Body of pancreas (tissue), 4 donors: Measurements from ENCODE around the gene RIOK1. TPM values are rescaled to one million over a fixed set of nuclear protein-coding genes. Genes with fewer than 3 reads are reported as not detected.

Experiments used
- ATAC-seq: fragments of 150-250 bp; one replicate; pipeline ENCODE4 v1.9.1; 2016
- DNase-seq, 4 donors: peaks; one replicate each; pipeline ENCODE4 v3.0.0-alpha.2; 2019
- H3K27ac ChIP-seq, 4 donors: fragments of 200-600 bp; sonication (generic); 1 replicate in 3 of 4; 2 replicates in 1 of 4; pipeline versions ENCODE4 v1.5.1 to v1.6.1; 2016 to 2019; ENCODE audit warnings: mild to moderate bottlenecking in 1 of 4, mixed read lengths in 1 of 4, moderate library complexity in 1 of 4
- H3K27me3 ChIP-seq, 2 donors: fragments of 200-600 bp; sonication (generic); one replicate each; pipeline ENCODE4 v1.6.0; 2016; ENCODE audit warnings: mild to moderate bottlenecking in 1 of 2
- H3K36me3 ChIP-seq, 2 donors: fragments of 200-600 bp; sonication (generic); replicated peaks in 1 of 2; 2 replicates each; pipeline ENCODE4 v1.5.1; 2016; ENCODE audit warnings: low read depth in 2 of 2; ENCODE audit not compliant: insufficient read depth in 1 of 2
- H3K4me1 ChIP-seq: fragments of 200-600 bp; sonication (generic); one replicate; pipeline ENCODE4 v1.6.0; 2016
- H3K4me3 ChIP-seq, 2 donors: fragments of 200-600 bp; sonication (generic); 1 replicate in 1 of 2; 2 replicates in 1 of 2; pipeline ENCODE4 v1.5.1; 2016 to 2019
- H3K9me3 ChIP-seq, 3 donors: fragments of 200-600 bp; sonication (generic); 1 replicate in 2 of 3; 2 replicates in 1 of 3; pipeline ENCODE4 v1.5.1; 2016
- POLR2A ChIP-seq, 3 donors: fragments of 450-650 bp; IDR thresholded peaks; one replicate each; pipeline ENCODE4 v1.6.1; 2016; ENCODE audit warnings: antibody characterized with exemption in 3 of 3, mild to moderate bottlenecking in 2 of 3
- WGBS, 2 donors: methylation state at CpG; one replicate each; pipeline ENCODE4 v1.1.5; 2017; 5-methylcytosine and 5-hydroxymethylcytosine counted together
- intact Hi-C: fragments of 100-400 bp; cut with DNase I; formaldehyde crosslinking; loops from one replicate; pipeline ENCODE4 v1.15.1; 2023
- total RNA-seq, 2 donors: library from RNA; depleted of rRNA; stranded (reverse); fragments of >200 nt; gene quantifications; one replicate each; pipeline ENCODE4 v1.1.0, GENCODE V29; 2016
- TF ChIP-seq, protein P1 (sequence below), 7 experiments: fragments of 450-650 bp in 4 of 7; fragments of 200-600 bp in 3 of 7; sonication (generic) in 3 of 7; IDR thresholded peaks; one replicate each; pipeline ENCODE4 v1.5.1; 2016 to 2019; ENCODE audit warnings: antibody characterized with exemption in 7 of 7

The RIOK1 gene
- total RNA-seq, 2 donors from 2014 or later: 7.9 to 19.2 TPM

DNA sequence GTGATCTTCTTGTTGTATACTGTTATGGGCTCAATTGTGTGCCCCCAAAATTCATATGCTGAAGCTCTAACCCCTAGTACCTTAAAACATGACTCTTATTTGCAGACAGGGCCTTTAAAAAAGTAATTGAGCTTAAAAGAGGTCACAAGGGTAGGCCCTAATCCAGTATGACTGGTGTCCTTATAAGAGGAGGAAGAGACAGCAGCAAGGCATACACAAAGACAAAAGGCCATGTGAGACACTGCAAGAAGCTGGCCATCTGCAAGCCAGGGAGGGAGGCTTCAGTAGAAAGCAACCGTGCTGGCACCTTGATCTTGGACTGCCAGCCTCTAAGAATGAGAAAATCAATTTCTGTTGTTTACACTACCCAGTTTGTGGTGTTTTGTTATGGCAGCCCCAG lies 8.5 kb upstream of the RIOK1 start:
- H3K27me3 ChIP-seq: no peaks in the 10 kb centered on the region
- no peak for DNase-seq
- H3K4me1 ChIP-seq: no peaks in the 10 kb centered on the region
- TF ChIP-seq POLR2A (IDR thresholded peaks at IDR 0.05): no peak
- TF ChIP-seq, protein P1, sequence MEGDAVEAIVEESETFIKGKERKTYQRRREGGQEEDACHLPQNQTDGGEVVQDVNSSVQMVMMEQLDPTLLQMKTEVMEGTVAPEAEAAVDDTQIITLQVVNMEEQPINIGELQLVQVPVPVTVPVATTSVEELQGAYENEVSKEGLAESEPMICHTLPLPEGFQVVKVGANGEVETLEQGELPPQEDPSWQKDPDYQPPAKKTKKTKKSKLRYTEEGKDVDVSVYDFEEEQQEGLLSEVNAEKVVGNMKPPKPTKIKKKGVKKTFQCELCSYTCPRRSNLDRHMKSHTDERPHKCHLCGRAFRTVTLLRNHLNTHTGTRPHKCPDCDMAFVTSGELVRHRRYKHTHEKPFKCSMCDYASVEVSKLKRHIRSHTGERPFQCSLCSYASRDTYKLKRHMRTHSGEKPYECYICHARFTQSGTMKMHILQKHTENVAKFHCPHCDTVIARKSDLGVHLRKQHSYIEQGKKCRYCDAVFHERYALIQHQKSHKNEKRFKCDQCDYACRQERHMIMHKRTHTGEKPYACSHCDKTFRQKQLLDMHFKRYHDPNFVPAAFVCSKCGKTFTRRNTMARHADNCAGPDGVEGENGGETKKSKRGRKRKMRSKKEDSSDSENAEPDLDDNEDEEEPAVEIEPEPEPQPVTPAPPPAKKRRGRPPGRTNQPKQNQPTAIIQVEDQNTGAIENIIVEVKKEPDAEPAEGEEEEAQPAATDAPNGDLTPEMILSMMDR (IDR thresholded peaks at IDR 0.05): no peak
- H3K27ac ChIP-seq: no peak overlapping the region
- intact Hi-C loops: no loop called here
- no peaks in the 10 kb centered on the region for H3K9me3 ChIP-seq
- no peaks in the 10 kb centered on the region for H3K36me3 ChIP-seq
- whole genome bisulfite sequencing, 2 donors: 17 to 53% methylated on average over 1 of the region's 1 CpG
- no peak overlapping the region for H3K4me3 ChIP-seq
- ATAC-seq: no peak

DNA sequence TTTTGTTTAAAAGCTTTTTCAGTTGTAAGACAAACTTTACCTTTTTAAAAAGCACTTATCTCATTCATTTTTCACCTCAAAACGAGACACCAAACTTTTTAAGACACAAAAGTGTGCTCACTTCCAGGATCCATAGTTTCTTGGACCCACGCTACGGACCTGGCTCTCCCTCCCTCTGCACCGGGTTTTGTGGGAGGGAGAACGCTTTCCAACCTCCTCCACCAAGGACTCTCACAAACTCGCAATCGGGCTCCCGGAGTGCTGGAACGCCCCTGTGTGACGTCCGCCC lies 502 bp upstream of the RIOK1 start:
- peak overlapping the region; percentile 71 to 73 for H3K4me3 ChIP-seq
- H3K27ac ChIP-seq: peak overlapping the region; percentile 76 to 96 (median 88)
- H3K4me1 ChIP-seq: peaks cover 25% of the 10 kb centered on the region
- TF ChIP-seq, protein P1 (IDR thresholded peaks at IDR 0.05): no peak
- no peak for TF ChIP-seq POLR2A (IDR thresholded peaks at IDR 0.05)
- peak in 3 of 4 donors; percentile 70 to 83 (median 73) for DNase-seq
- H3K27me3 ChIP-seq: no peaks in the 10 kb centered on the region
- peak; percentile 81 for ATAC-seq
- WGBS, 2 donors: 0 to 2% methylated on average over 5 to 11 of the region's 11 CpGs
- intact Hi-C loops: no loop called here
- H3K36me3 ChIP-seq: peaks cover 0 to 2% of the 10 kb centered on the region in 2 donors
- H3K9me3 ChIP-seq: no peaks in the 10 kb centered on the region

GRCh38 chr6:7390226-7390878 lies 744 bp downstream of the RIOK1 start:
- Histone ChIP-seq H3K4me1 (peaks cover 25% of the 10 kb centered on the region), H3K4me3 (peak overlapping the region; percentile 71 to 73)
- intact Hi-C loops: no loop called here

GRCh38 chr6:7391151-7391550 lies 1.5 kb downstream of the RIOK1 start:
- 72 to 73% methylated on average over 4 of the region's 4 CpGs for WGBS, 2 donors
- Histone ChIP-seq H3K9me3 (no peaks in the 10 kb centered on the region), H3K27ac (no peak overlapping the region), H3K4me1 (peaks cover 25% of the 10 kb centered on the region), H3K36me3 (peaks cover 0 to 15% of the 10 kb centered on the region in 2 donors), H3K27me3 (no peaks in the 10 kb centered on the region), H3K4me3 (no peak overlapping the region)
- no peak for DNase-seq
- no peak for ATAC-seq
- intact Hi-C loops: no loop called here
- no peak for TF ChIP-seq POLR2A (IDR thresholded peaks at IDR 0.05)
- TF ChIP-seq, protein P1 (IDR thresholded peaks at IDR 0.05): no peak

More at GRCh38 chr6:7390226-7390878, 744 bp downstream of the RIOK1 start:
- no peak for DNase-seq
- no peak for TF ChIP-seq POLR2A (IDR thresholded peaks at IDR 0.05)
- TF ChIP-seq, protein P1 (IDR thresholded peaks at IDR 0.05): no peak
- WGBS, 2 donors: 1 to 2% methylated on average over 14 of the region's 14 CpGs
- Histone ChIP-seq H3K36me3 (peaks cover 0 to 7% of the 10 kb centered on the region in 2 donors), H3K27me3 (no peaks in the 10 kb centered on the region), H3K9me3 (no peaks in the 10 kb centered on the region), H3K27ac (peak overlapping the region; percentile 76 to 96 (median 88))
- ATAC-seq: no peak

DNA sequence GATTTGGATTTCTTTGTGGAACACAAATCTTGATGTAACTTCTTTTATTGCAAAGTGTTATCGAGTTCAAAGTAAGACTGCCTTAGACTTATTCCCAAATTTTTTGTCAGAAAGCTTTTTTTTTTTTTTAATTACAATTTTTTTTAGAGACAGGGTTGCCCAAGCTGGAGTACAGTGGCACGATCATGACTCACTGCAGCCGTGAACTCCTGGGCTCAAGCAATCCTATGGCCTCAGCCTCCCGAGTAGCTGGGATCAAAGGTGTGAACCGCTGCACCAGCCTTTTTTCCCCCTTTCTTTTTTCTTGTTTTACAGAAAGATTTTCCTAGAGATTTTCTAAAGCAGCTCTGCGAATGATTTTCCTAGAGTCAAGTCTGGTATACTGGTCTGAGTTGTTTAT lies 2.8 kb downstream of the RIOK1 start:
- TF ChIP-seq, protein P1 (IDR thresholded peaks at IDR 0.05): no peak
- no peak for TF ChIP-seq POLR2A (IDR thresholded peaks at IDR 0.05)
- WGBS, 2 donors: 80% methylated on average over 6 of the region's 6 CpGs
- intact Hi-C loops: no loop called here
- DNase-seq (no peak), ATAC-seq (no peak)
- Histone ChIP-seq H3K9me3 (no peaks in the 10 kb centered on the region), H3K36me3 (peaks cover 0 to 20% of the 10 kb centered on the region in 2 donors), H3K27ac (no peak overlapping the region), H3K27me3 (no peaks in the 10 kb centered on the region), H3K4me3 (no peak overlapping the region), H3K4me1 (peaks cover 25% of the 10 kb centered on the region)
